ENCODE measurements around the gene TMPRSS2.

DNA sequence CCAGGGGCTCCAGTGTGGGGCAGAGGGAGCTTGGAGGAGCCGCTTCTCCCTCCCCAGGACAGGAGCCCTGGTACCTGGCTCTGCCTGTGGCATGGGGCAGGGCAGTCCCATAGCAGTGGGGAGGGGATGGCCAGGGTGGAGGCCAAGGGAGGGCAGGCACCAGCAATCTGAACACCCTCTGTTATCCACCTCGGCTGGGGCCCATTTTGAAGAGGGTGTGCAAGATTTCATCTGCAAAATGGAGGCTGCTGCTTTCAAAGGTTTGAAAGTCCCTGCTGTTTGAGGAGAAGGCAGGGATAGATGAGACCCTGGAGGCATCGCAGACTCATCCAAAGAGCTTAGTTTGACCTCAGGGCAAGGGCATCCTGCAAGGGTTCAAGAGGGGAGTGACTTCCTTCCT is 15.2 kb upstream of the TMPRSS2 start:
- TF ChIP-seq, protein P1, sequence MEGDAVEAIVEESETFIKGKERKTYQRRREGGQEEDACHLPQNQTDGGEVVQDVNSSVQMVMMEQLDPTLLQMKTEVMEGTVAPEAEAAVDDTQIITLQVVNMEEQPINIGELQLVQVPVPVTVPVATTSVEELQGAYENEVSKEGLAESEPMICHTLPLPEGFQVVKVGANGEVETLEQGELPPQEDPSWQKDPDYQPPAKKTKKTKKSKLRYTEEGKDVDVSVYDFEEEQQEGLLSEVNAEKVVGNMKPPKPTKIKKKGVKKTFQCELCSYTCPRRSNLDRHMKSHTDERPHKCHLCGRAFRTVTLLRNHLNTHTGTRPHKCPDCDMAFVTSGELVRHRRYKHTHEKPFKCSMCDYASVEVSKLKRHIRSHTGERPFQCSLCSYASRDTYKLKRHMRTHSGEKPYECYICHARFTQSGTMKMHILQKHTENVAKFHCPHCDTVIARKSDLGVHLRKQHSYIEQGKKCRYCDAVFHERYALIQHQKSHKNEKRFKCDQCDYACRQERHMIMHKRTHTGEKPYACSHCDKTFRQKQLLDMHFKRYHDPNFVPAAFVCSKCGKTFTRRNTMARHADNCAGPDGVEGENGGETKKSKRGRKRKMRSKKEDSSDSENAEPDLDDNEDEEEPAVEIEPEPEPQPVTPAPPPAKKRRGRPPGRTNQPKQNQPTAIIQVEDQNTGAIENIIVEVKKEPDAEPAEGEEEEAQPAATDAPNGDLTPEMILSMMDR (IDR thresholded peaks at IDR 0.05 in 2 of 3, conservative IDR thresholded peaks at IDR 0.05 in 1 of 3; ENCODE audit: borderline replicate concordance in 1 of 3, insufficient read depth in 1 of 3, low read depth in 2 of 3, low read length in 2 of 3) = no peak
- TF ChIP-seq ATF3 (IDR thresholded peaks at IDR 0.05) = no peak
- TF ChIP-seq POLR2AphosphoS5 (IDR thresholded peaks at IDR 0.05; ENCODE audit: low read depth, low read length) = no peak
- no peak for TF ChIP-seq SIN3A (IDR thresholded peaks at IDR 0.05; ENCODE audit: low read depth)
- TF ChIP-seq, protein P2, sequence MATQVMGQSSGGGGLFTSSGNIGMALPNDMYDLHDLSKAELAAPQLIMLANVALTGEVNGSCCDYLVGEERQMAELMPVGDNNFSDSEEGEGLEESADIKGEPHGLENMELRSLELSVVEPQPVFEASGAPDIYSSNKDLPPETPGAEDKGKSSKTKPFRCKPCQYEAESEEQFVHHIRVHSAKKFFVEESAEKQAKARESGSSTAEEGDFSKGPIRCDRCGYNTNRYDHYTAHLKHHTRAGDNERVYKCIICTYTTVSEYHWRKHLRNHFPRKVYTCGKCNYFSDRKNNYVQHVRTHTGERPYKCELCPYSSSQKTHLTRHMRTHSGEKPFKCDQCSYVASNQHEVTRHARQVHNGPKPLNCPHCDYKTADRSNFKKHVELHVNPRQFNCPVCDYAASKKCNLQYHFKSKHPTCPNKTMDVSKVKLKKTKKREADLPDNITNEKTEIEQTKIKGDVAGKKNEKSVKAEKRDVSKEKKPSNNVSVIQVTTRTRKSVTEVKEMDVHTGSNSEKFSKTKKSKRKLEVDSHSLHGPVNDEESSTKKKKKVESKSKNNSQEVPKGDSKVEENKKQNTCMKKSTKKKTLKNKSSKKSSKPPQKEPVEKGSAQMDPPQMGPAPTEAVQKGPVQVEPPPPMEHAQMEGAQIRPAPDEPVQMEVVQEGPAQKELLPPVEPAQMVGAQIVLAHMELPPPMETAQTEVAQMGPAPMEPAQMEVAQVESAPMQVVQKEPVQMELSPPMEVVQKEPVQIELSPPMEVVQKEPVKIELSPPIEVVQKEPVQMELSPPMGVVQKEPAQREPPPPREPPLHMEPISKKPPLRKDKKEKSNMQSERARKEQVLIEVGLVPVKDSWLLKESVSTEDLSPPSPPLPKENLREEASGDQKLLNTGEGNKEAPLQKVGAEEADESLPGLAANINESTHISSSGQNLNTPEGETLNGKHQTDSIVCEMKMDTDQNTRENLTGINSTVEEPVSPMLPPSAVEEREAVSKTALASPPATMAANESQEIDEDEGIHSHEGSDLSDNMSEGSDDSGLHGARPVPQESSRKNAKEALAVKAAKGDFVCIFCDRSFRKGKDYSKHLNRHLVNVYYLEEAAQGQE (IDR thresholded peaks at IDR 0.05; ENCODE audit: low read depth) = no peak
- no peak for TF ChIP-seq EZH2phosphoT487 (IDR thresholded peaks at IDR 0.05; ENCODE audit: borderline replicate concordance)
- TF ChIP-seq EZH2 (IDR thresholded peaks at IDR 0.05) = no peak
- TF ChIP-seq CEBPB (IDR thresholded peaks at IDR 0.05; ENCODE audit: low read depth) = no peak
- TF ChIP-seq EGR1 (IDR thresholded peaks at IDR 0.05; ENCODE audit: low read depth) = no peak
- no peak for TF ChIP-seq RAD21 (IDR thresholded peaks at IDR 0.05; ENCODE audit: low read depth)
- no peak for TF ChIP-seq YY1 (IDR thresholded peaks at IDR 0.05; ENCODE audit: extremely low read depth, insufficient replicate concordance, low read depth, low read length)
- TF ChIP-seq MAX (IDR thresholded peaks at IDR 0.05) = no peak

Data from HCT116 (cell line).